ENCODE measurements around the gene MYADM.

MYADM gene

DNA sequence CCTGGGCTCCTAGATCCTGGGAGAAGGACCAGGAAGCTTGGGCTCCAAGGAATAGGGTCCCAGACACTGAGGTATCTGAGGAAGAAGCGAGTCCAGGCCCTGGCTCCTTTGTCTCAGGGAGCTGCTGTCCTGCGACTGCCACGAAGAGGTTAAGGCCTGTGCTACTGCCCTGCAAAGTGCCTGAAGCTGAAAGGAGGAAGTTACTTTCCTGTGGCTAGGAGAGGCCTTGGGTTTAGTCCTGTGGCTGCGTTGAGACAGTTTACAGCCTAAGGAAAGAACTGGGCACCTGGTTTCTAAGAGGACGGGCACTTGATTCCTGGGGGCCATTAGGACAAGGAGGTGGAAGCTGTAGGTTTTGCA lies 2.8 kb downstream of the MYADM start:
- TF ChIP-seq ZNF184 (tag by site-specific recombination; IDR thresholded peaks at IDR 0.05) (no peak), ZNF133 (tag by site-specific recombination; IDR thresholded peaks at IDR 0.05) (no peak)
- ChIA-PET CTCF (interaction anchor here (0.6 to 1.3 kb wide), 3 partner anchors 12 to 610 kb away, joined by 3 read pairs; partner anchors contain the start of gene PRKCG), POLR2A (interaction anchor here (0.5 to 1.7 kb wide), 2 partner anchors 9 to 131 kb away, joined by 4 to 6 read pairs; no protein-coding TSS in a partner anchor)
- Histone ChIP-seq H3K9me3 (ENCODE audit: control insufficient read depth, insufficient read depth, low read depth, low read length) (no peaks in the 10 kb centered on the region), H3K27ac (ENCODE audit: extremely low read depth, low read depth, low read length) (no peak overlapping the region), H3K36me3 (ENCODE audit: control insufficient read depth in 2 of 2, insufficient read depth in 1 of 2, low read length in 2 of 2) (peaks cover 7 to 13% of the 10 kb centered on the region in 2 experiments; a peak in 2 of 3 replicates), H3K4me3 (ENCODE audit: low read depth, low read length) (no peak overlapping the region), H3K4me1 (ENCODE audit: control insufficient read depth, insufficient read depth, low read length) (peaks cover 15% of the 10 kb centered on the region)

DNA sequence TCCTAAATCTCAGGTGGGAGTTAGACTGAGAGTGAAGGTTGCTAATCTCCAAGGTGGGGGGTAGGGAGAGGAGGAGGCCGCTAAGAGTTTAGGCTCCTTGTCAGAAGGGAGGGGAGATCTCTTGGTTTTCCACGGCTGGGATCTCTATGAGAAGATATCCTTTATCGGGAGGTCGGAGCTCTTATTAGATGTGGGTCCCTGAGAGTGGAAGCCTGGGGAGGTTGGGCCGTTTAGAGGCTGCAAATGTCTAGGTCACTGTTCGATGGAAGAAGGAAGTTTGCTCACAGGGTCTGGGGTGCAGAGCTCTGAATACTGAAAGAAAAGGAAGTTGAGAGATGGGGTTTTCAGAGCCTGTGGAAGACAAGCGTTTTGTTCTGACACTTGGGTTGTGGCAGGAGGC lies 3.8 kb downstream of the MYADM start:
- CTCF ChIA-PET: interaction anchor here (0.7 to 1.3 kb wide), 2 partner anchors 10 to 41 kb away, joined by 3 read pairs; partner anchors contain the start of gene PRKCG
- Histone ChIP-seq H3K4me1 (ENCODE audit: control insufficient read depth, insufficient read depth, low read length) (peaks cover 15% of the 10 kb centered on the region), H3K4me3 (ENCODE audit: low read depth, low read length) (no peak overlapping the region), H3K9me3 (ENCODE audit: control insufficient read depth, insufficient read depth, low read depth, low read length) (no peaks in the 10 kb centered on the region), H3K27ac (ENCODE audit: extremely low read depth, low read depth, low read length) (no peak overlapping the region), H3K36me3 (ENCODE audit: control insufficient read depth in 2 of 2, insufficient read depth in 1 of 2, low read length in 2 of 2) (peaks cover 9 to 17% of the 10 kb centered on the region in 2 experiments; a peak in 2 of 3 replicates)
- POLR2A ChIA-PET: interaction anchor here (1.7 kb wide), 1 partner anchor 8 kb away, joined by 6 read pairs; no protein-coding TSS in a partner anchor
- TF ChIP-seq ZNF629 (tag by site-specific recombination; IDR thresholded peaks at IDR 0.05) (no peak), ZNF792 (tag by site-specific recombination; IDR thresholded peaks at IDR 0.05) (no peak), ZNF10 (tag by site-specific recombination; IDR thresholded peaks at IDR 0.05) (no peak), ZNF423 (tag by site-specific recombination; IDR thresholded peaks at IDR 0.05) (no peak), ZNF133 (tag by site-specific recombination; IDR thresholded peaks at IDR 0.05) (no peak), ZFHX2 (tag by site-specific recombination; conservative IDR thresholded peaks at IDR 0.05) (no peak)
- TF ChIP-seq, protein P1, sequence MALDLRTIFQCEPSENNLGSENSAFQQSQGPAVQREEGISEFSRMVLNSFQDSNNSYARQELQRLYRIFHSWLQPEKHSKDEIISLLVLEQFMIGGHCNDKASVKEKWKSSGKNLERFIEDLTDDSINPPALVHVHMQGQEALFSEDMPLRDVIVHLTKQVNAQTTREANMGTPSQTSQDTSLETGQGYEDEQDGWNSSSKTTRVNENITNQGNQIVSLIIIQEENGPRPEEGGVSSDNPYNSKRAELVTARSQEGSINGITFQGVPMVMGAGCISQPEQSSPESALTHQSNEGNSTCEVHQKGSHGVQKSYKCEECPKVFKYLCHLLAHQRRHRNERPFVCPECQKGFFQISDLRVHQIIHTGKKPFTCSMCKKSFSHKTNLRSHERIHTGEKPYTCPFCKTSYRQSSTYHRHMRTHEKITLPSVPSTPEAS (tag by site-specific recombination; IDR thresholded peaks at IDR 0.05): no peak
- TF ChIP-seq, protein P2, sequence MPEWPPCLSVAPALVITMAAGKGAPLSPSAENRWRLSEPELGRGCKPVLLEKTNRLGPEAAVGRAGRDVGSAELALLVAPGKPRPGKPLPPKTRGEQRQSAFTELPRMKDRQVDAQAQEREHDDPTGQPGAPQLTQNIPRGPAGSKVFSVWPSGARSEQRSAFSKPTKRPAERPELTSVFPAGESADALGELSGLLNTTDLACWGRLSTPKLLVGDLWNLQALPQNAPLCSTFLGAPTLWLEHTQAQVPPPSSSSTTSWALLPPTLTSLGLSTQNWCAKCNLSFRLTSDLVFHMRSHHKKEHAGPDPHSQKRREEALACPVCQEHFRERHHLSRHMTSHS (tag by site-specific recombination; IDR thresholded peaks at IDR 0.05): no peak
- TF ChIP-seq, protein P3, sequence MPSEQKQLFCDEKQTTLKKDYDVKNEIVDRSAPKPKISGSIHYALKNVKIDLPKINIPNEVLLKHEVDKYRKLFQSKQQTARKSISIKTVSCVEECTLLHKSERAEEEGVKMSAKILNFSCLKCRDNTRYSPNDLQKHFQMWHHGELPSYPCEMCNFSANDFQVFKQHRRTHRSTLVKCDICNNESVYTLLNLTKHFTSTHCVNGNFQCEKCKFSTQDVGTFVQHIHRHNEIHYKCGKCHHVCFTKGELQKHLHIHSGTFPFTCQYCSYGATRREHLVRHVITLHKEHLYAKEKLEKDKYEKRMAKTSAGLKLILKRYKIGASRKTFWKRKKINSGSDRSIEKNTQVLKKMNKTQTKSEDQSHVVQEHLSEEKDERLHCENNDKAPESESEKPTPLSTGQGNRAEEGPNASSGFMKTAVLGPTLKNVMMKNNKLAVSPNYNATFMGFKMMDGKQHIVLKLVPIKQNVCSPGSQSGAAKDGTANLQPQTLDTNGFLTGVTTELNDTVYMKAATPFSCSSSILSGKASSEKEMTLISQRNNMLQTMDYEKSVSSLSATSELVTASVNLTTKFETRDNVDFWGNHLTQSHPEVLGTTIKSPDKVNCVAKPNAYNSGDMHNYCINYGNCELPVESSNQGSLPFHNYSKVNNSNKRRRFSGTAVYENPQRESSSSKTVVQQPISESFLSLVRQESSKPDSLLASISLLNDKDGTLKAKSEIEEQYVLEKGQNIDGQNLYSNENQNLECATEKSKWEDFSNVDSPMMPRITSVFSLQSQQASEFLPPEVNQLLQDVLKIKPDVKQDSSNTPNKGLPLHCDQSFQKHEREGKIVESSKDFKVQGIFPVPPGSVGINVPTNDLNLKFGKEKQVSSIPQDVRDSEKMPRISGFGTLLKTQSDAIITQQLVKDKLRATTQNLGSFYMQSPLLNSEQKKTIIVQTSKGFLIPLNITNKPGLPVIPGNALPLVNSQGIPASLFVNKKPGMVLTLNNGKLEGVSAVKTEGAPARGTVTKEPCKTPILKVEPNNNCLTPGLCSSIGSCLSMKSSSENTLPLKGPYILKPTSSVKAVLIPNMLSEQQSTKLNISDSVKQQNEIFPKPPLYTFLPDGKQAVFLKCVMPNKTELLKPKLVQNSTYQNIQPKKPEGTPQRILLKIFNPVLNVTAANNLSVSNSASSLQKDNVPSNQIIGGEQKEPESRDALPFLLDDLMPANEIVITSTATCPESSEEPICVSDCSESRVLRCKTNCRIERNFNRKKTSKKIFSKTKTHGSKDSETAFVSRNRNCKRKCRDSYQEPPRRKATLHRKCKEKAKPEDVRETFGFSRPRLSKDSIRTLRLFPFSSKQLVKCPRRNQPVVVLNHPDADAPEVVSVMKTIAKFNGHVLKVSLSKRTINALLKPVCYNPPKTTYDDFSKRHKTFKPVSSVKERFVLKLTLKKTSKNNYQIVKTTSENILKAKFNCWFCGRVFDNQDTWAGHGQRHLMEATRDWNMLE (tag by site-specific recombination; conservative IDR thresholded peaks at IDR 0.05; ENCODE audit: low read depth): no peak

DNA sequence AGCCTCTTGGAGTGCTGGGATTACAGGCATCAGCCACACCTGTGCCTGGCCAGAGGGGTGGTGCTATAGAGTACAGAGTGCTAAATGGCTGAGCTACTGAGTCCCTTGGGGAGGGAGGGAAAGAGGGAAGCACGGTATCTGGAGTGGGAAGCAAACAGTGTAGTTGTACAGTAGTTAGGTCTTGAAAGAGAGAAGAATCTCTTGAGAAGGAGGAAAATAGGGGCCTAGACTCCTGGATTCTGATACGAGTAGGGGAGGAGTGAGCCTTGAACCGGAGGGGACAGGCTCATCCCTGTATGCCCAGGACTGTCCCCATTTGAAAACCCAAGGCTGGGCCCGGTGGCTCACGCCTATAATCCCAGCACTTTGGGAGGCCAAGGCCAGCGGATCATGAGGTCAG lies 5.1 kb downstream of the MYADM start:
- TF ChIP-seq OSR2 (tag by site-specific recombination; IDR thresholded peaks at IDR 0.05): peak; percentile 40; the same call in 1 of the 2 replicates
- TF ChIP-seq, protein P4, sequence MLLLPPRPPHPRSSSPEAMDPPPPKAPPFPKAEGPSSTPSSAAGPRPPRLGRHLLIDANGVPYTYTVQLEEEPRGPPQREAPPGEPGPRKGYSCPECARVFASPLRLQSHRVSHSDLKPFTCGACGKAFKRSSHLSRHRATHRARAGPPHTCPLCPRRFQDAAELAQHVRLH (tag by site-specific recombination; IDR thresholded peaks at IDR 0.05): no peak
- TF ChIP-seq ZNF624 (tag by site-specific recombination; IDR thresholded peaks at IDR 0.05): no peak
- peak; percentile 54; the same call in 1 of the 2 replicates for TF ChIP-seq ZBTB17 (tag by site-specific recombination; IDR thresholded peaks at IDR 0.05)
- no peak for TF ChIP-seq ZNF792 (tag by site-specific recombination; IDR thresholded peaks at IDR 0.05)
- no peak for TF ChIP-seq ZNF121 (tag by site-specific recombination; IDR thresholded peaks at IDR 0.05)
- no peak for TF ChIP-seq ZBTB7A (tag by site-specific recombination; IDR thresholded peaks at IDR 0.05; ENCODE audit: low read depth)
- TF ChIP-seq, protein P5, sequence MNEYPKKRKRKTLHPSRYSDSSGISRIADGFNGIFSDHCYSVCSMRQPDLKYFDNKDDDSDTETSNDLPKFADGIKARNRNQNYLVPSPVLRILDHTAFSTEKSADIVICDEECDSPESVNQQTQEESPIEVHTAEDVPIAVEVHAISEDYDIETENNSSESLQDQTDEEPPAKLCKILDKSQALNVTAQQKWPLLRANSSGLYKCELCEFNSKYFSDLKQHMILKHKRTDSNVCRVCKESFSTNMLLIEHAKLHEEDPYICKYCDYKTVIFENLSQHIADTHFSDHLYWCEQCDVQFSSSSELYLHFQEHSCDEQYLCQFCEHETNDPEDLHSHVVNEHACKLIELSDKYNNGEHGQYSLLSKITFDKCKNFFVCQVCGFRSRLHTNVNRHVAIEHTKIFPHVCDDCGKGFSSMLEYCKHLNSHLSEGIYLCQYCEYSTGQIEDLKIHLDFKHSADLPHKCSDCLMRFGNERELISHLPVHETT (tag by site-specific recombination; IDR thresholded peaks at IDR 0.05): no peak
- TF ChIP-seq GLIS1 (tag by site-specific recombination; IDR thresholded peaks at IDR 0.05): no peak
- peaks cover 10% of the 10 kb centered on the region for H3K4me1 ChIP-seq (ENCODE audit: control insufficient read depth, insufficient read depth, low read length)
- no peak overlapping the region for H3K4me3 ChIP-seq (ENCODE audit: low read depth, low read length)
- ChIA-PET POLR2A (interaction anchor here (0.6 to 1.2 kb wide), 4 partner anchors 13 to 264 kb away, joined by 3 to 4 read pairs (median 4); no protein-coding TSS in a partner anchor), CTCF (no interaction called here)
- H3K27ac ChIP-seq (ENCODE audit: extremely low read depth, low read depth, low read length): no peak overlapping the region
- H3K36me3 ChIP-seq (ENCODE audit: control insufficient read depth in 2 of 2, insufficient read depth in 1 of 2, low read length in 2 of 2): peaks cover 9 to 17% of the 10 kb centered on the region in 2 experiments; a peak in 2 of 3 replicates
- no peaks in the 10 kb centered on the region for H3K9me3 ChIP-seq (ENCODE audit: control insufficient read depth, insufficient read depth, low read depth, low read length)
